ENCODE measurements around the gene CACNA1S. TPM values are rescaled to one million over a fixed set of nuclear protein-coding genes. Genes with fewer than 3 reads are reported as not detected.

CACNA1S gene
- total RNA-seq, 1 experiment from 2014 or later: not detected

GRCh38 chr1:201128962-201129361 lies 16.7 kb upstream of the CACNA1S start:
- Histone ChIP-seq H3K36me3 (ENCODE audit: insufficient read depth, low read length, poor library complexity, severe bottlenecking) (no peaks in the 10 kb centered on the region), H3K4me3 (ENCODE audit: low read depth, low read length, poor library complexity, severe bottlenecking) (no peak overlapping the region), H3K27ac (ENCODE audit: low read depth, low read length, poor library complexity, severe bottlenecking) (no peak overlapping the region), H3K9me3 (ENCODE audit: low read depth, low read length, poor library complexity, severe bottlenecking) (no peaks in the 10 kb centered on the region), H3K4me1 (ENCODE audit: insufficient read depth, low read length, poor library complexity, severe bottlenecking) (no peaks in the 10 kb centered on the region), H3K27me3 (replicated peaks; ENCODE audit: insufficient read depth, low read depth, low read length, poor library complexity) (no peaks in the 10 kb centered on the region)
- TF ChIP-seq EZH2 (IDR thresholded peaks at IDR 0.05; ENCODE audit: borderline replicate concordance, low read depth, low read length, poor library complexity, severe bottlenecking): no peak
- TF ChIP-seq CTCF (conservative IDR thresholded peaks at IDR 0.05; ENCODE audit: low read depth, low read length): no peak
- DNase-seq (ENCODE audit: low spot score): no peak
- BruUV-seq (replicated peaks): no TSS peak
- POLR2A ChIA-PET (ENCODE audit: low non-redundant PET): no interaction called here
- CTCF ChIA-PET: no interaction called here
- intact Hi-C loops (cut with micrococcal nuclease; ENCODE audit: unreplicated experiment): no loop called here

- no peak for DNase-seq (ENCODE audit: low spot score)
- BruUV-seq (replicated peaks): no TSS peak
- no peaks in the 10 kb centered on the region for H3K36me3 ChIP-seq (ENCODE audit: insufficient read depth, low read length, poor library complexity, severe bottlenecking)
- TF ChIP-seq CTCF (conservative IDR thresholded peaks at IDR 0.05; ENCODE audit: low read depth, low read length) (no peak), EZH2 (IDR thresholded peaks at IDR 0.05; ENCODE audit: borderline replicate concordance, low read depth, low read length, poor library complexity, severe bottlenecking) (no peak)
- CTCF ChIA-PET: no interaction called here
- intact Hi-C loops (cut with micrococcal nuclease; ENCODE audit: unreplicated experiment): no loop called here
- no peaks in the 10 kb centered on the region for H3K9me3 ChIP-seq (ENCODE audit: low read depth, low read length, poor library complexity, severe bottlenecking)
- POLR2A ChIA-PET (ENCODE audit: low non-redundant PET): no interaction called here
- no peaks in the 10 kb centered on the region for H3K4me1 ChIP-seq (ENCODE audit: insufficient read depth, low read length, poor library complexity, severe bottlenecking)
- H3K27me3 ChIP-seq (replicated peaks; ENCODE audit: insufficient read depth, low read depth, low read length, poor library complexity): no peaks in the 10 kb centered on the region
- no peak overlapping the region for H3K27ac ChIP-seq (ENCODE audit: low read depth, low read length, poor library complexity, severe bottlenecking)
- no peak overlapping the region for H3K4me3 ChIP-seq (ENCODE audit: low read depth, low read length, poor library complexity, severe bottlenecking)
Observed at GRCh38 chr1:201128476-201128875, 16.2 kb upstream of the CACNA1S start.

- no peaks in the 10 kb centered on the region for H3K27me3 ChIP-seq (replicated peaks; ENCODE audit: insufficient read depth, low read depth, low read length, poor library complexity)
- ChIA-PET CTCF (no interaction called here), POLR2A (ENCODE audit: low non-redundant PET) (no interaction called here)
- no peaks in the 10 kb centered on the region for H3K4me1 ChIP-seq (ENCODE audit: insufficient read depth, low read length, poor library complexity, severe bottlenecking)
- H3K4me3 ChIP-seq (ENCODE audit: low read depth, low read length, poor library complexity, severe bottlenecking): no peak overlapping the region
- no peak overlapping the region for H3K27ac ChIP-seq (ENCODE audit: low read depth, low read length, poor library complexity, severe bottlenecking)
- H3K9me3 ChIP-seq (ENCODE audit: low read depth, low read length, poor library complexity, severe bottlenecking): no peaks in the 10 kb centered on the region
- intact Hi-C loops (cut with micrococcal nuclease; ENCODE audit: unreplicated experiment): no loop called here
- no peaks in the 10 kb centered on the region for H3K36me3 ChIP-seq (ENCODE audit: insufficient read depth, low read length, poor library complexity, severe bottlenecking)
- no peak for TF ChIP-seq EZH2 (IDR thresholded peaks at IDR 0.05; ENCODE audit: borderline replicate concordance, low read depth, low read length, poor library complexity, severe bottlenecking)
- no peak for TF ChIP-seq CTCF (conservative IDR thresholded peaks at IDR 0.05; ENCODE audit: low read depth, low read length)
- no TSS peak for BruUV-seq (replicated peaks)
- DNase-seq (ENCODE audit: low spot score): no peak
Observed at GRCh38 chr1:201127755-201128455, 15.7 kb upstream of the CACNA1S start.

Measured in A673 (cell line).